Hepatocyte (in vitro differentiated cells): ENCODE results near the gene ANKRD11.

ENCODE experiments used
- EZH2phosphoT487 ChIP-seq: fragments of 200-600 bp; sonication (generic); IDR thresholded peaks from one replicate; pipeline ENCODE4 v1.6.1; 2018; ENCODE audit warnings: antibody characterized with exemption, mild to moderate bottlenecking, low read depth, moderate library complexity; ENCODE audit not compliant: unreplicated experiment, severe bottlenecking
- TF ChIP-seq, protein P1 (sequence below): fragments of 200-600 bp; sonication (generic); IDR thresholded peaks from 2 replicates; pipeline ENCODE4 v1.5.1; 2016; ENCODE audit warnings: antibody characterized with exemption, mild to moderate bottlenecking; ENCODE audit not compliant: poor library complexity

DNA sequence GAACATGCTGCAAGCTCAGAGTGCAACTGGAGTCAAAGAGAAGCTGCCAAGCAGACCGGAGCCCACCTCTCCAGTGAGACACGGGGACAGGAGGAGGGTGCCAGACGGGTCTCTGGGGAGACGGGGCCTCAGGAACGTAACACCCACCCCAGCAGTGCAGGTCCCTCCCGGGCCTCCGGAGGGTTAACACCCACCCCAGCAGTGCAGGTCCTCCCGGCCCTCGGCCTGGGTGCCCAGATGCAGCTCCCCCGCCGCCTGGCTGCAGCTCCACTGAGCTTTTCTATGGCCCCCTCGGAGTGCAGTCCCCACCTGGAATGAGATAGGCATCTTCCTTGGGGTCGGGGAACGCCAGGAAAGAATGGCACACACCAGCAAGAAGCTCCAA lies 182.9 kb downstream of the ANKRD11 start:
- TF ChIP-seq, protein P1, sequence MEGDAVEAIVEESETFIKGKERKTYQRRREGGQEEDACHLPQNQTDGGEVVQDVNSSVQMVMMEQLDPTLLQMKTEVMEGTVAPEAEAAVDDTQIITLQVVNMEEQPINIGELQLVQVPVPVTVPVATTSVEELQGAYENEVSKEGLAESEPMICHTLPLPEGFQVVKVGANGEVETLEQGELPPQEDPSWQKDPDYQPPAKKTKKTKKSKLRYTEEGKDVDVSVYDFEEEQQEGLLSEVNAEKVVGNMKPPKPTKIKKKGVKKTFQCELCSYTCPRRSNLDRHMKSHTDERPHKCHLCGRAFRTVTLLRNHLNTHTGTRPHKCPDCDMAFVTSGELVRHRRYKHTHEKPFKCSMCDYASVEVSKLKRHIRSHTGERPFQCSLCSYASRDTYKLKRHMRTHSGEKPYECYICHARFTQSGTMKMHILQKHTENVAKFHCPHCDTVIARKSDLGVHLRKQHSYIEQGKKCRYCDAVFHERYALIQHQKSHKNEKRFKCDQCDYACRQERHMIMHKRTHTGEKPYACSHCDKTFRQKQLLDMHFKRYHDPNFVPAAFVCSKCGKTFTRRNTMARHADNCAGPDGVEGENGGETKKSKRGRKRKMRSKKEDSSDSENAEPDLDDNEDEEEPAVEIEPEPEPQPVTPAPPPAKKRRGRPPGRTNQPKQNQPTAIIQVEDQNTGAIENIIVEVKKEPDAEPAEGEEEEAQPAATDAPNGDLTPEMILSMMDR, result no peak
- TF ChIP-seq EZH2phosphoT487, result no peak
